8988T (cell line): ENCODE data around the gene NUS1.
"Not testable (repeated sequence)": the region's sequence is repeated elsewhere in the genome, so short reads cannot be mapped to it uniquely, and the experiment has no call there.

Experiments used
- DNase-seq: peaks from one replicate; pipeline ENCODE4 v3.0.0; 2011

Gene NUS1

GRCh38 chr6:117674991-117675657 lies at the start of gene NUS1:
Gene NUS1, plus strand, starts transcription at chr6:117675469. Its CDS starts 202 bp downstream, at chr6:117675671.
- peak; percentile 84 for DNase-seq

- DNase-seq: no peak
Measured at GRCh38 chr6:117627533-117627932, 47.7 kb upstream of the NUS1 start.

GRCh38 chr6:117629119-117629660 lies 46.1 kb upstream of the NUS1 start:
- DNase-seq: no peak

- no peak for DNase-seq
Measured at GRCh38 chr6:117637770-117638169, 37.5 kb upstream of the NUS1 start.

GRCh38 chr6:117642976-117643375 lies 32.3 kb upstream of the NUS1 start:
- DNase-seq: no peak

- DNase-seq: not testable (repeated sequence)
Measured at GRCh38 chr6:117651984-117652383, 23.3 kb upstream of the NUS1 start.

- DNase-seq: no peak
Measured at GRCh38 chr6:117653949-117654348, 21.3 kb upstream of the NUS1 start.

GRCh38 chr6:117655380-117655779 lies 19.9 kb upstream of the NUS1 start:
- no peak for DNase-seq

GRCh38 chr6:117666881-117667280 lies 8.4 kb upstream of the NUS1 start:
- no peak for DNase-seq

- DNase-seq: no peak
Measured at GRCh38 chr6:117668736-117669135, 6.5 kb upstream of the NUS1 start.

- DNase-seq: no peak
Measured at GRCh38 chr6:117674503-117674902, 766 bp upstream of the NUS1 start.

- not testable (repeated sequence) for DNase-seq
Measured at GRCh38 chr6:117675658-117676301, 511 bp downstream of the NUS1 start.

GRCh38 chr6:117676577-117677218 lies 1.4 kb downstream of the NUS1 start:
- DNase-seq: no peak

GRCh38 chr6:117677553-117678141 lies 2.4 kb downstream of the NUS1 start:
- DNase-seq: no peak

- no peak for DNase-seq
Measured at GRCh38 chr6:117681162-117681741, 6.0 kb downstream of the NUS1 start.

- DNase-seq: no peak
Measured at GRCh38 chr6:117684749-117685148, 9.5 kb downstream of the NUS1 start.

- DNase-seq: no peak
Measured at GRCh38 chr6:117685359-117685758, 10.1 kb downstream of the NUS1 start.

GRCh38 chr6:117687021-117687648 lies 11.9 kb downstream of the NUS1 start:
- no peak for DNase-seq

- not testable (repeated sequence) for DNase-seq
Measured at GRCh38 chr6:117689584-117689983, 14.3 kb downstream of the NUS1 start.

GRCh38 chr6:117706504-117706903 lies 31.2 kb downstream of the NUS1 start:
- DNase-seq: no peak

GRCh38 chr6:117706936-117707509 lies 31.8 kb downstream of the NUS1 start:
- DNase-seq: not testable (repeated sequence)

GRCh38 chr6:117711369-117711768 lies 36.1 kb downstream of the NUS1 start:
- DNase-seq: no peak
